Testis (tissue), 2 donors: ENCODE results near the gene OLFM1.

Source experiments
- CTCF ChIP-seq, 3 experiments: fragments of 450-650 bp in 2 of 3; fragments of 200-600 bp in 1 of 3; sonication (generic) in 1 of 3; IDR thresholded peaks; one replicate each; pipeline ENCODE4 v1.5.1; 2016 to 2019; ENCODE audit warnings: antibody characterized with exemption in 3 of 3, mild to moderate bottlenecking in 2 of 3, moderate library complexity in 1 of 3
- POLR2A ChIP-seq: fragments of 450-650 bp; IDR thresholded peaks from one replicate; pipeline ENCODE4 v1.6.1; 2017; ENCODE audit warnings: antibody characterized with exemption, mild to moderate bottlenecking, moderate library complexity

GRCh38 chr9:135109650-135110049, 22.2 kb downstream of the OLFM1 start:
- TF ChIP-seq POLR2A (no peak), CTCF (IDR thresholded peaks at IDR 0.05) (no peak)
